NCI-H510A treated with DMSO at 0.1 percent for 48 hours (cell line): Measurements from ENCODE around the gene LCE4A.
"Not testable (repeated sequence)": the region's sequence is repeated elsewhere in the genome, so short reads cannot be mapped to it uniquely, and the experiment has no call there.

Experiments used
- DNase-seq: peaks from one replicate; lab custom pipeline; 2025; lab: John Stamatoyannopoulos, UW

The LCE4A gene

GRCh38 chr1:152707860-152708259 lies at the start of gene LCE4A:
Gene LCE4A (plus strand): TSS chr1:152708160. CDS start chr1:152709076, 916 bp downstream.
- DNase-seq, result no peak

- no peak for DNase-seq
These were observed 49.3 kb upstream of the LCE4A start for GRCh38 chr1:152658649-152659048.

GRCh38 chr1:152663098-152663497 lies 44.9 kb upstream of the LCE4A start, which contains the start of gene LCE2D:
Gene LCE2D (plus strand): TSS chr1:152663380. CDS start chr1:152664106, 726 bp downstream.
- DNase-seq, result no peak

- DNase-seq, result not testable (repeated sequence)
These were observed 41.8 kb upstream of the LCE4A start for GRCh38 chr1:152666171-152666570.

GRCh38 chr1:152667648-152668047 lies 40.3 kb upstream of the LCE4A start:
- no peak for DNase-seq

GRCh38 chr1:152673016-152673415 lies 34.9 kb upstream of the LCE4A start:
- no peak for DNase-seq

GRCh38 chr1:152674983-152675382 lies 33.0 kb upstream of the LCE4A start, which contains the start of gene LCE2C:
Gene LCE2C (plus strand): TSS chr1:152675279. CDS start chr1:152676016, 737 bp downstream.
- DNase-seq, result not testable (repeated sequence)

- no peak for DNase-seq
These were observed 28.5 kb upstream of the LCE4A start for GRCh38 chr1:152679459-152679858.

GRCh38 chr1:152681616-152682015 lies 26.3 kb upstream of the LCE4A start:
- no peak for DNase-seq

GRCh38 chr1:152683846-152684245 lies 24.1 kb upstream of the LCE4A start:
- DNase-seq, result no peak

GRCh38 chr1:152685823-152686222 lies 22.1 kb upstream of the LCE4A start, which contains the start of gene LCE2B:
Gene LCE2B (plus strand): TSS chr1:152686123. CDS start chr1:152686844, 721 bp downstream.
- DNase-seq, result not testable (repeated sequence)

GRCh38 chr1:152697701-152698600 lies 10.0 kb upstream of the LCE4A start, which contains the start of gene LCE2A:
Gene LCE2A (plus strand): TSS chr1:152698345. CDS start chr1:152698902, 557 bp downstream.
- no peak for DNase-seq

- DNase-seq, result no peak
These were observed 8.2 kb upstream of the LCE4A start for GRCh38 chr1:152699746-152700145.

- no peak for DNase-seq
These were observed 10.3 kb downstream of the LCE4A start for GRCh38 chr1:152718238-152718637.

GRCh38 chr1:152725261-152725660 lies 17.3 kb downstream of the LCE4A start:
- no peak for DNase-seq

- no peak for DNase-seq
These were observed 21.0 kb downstream of the LCE4A start for GRCh38 chr1:152728986-152729385.

GRCh38 chr1:152735648-152736047 lies 27.7 kb downstream of the LCE4A start:
- DNase-seq, result no peak

GRCh38 chr1:152737997-152738396 lies 30.0 kb downstream of the LCE4A start:
- DNase-seq, result no peak

- no peak for DNase-seq
These were observed 31.9 kb downstream of the LCE4A start for GRCh38 chr1:152739841-152740240.

GRCh38 chr1:152741656-152742055 lies 33.7 kb downstream of the LCE4A start:
- no peak for DNase-seq

- no peak for DNase-seq
These were observed 35.6 kb downstream of the LCE4A start for GRCh38 chr1:152743371-152744145.

- DNase-seq, result no peak
These were observed 37.3 kb downstream of the LCE4A start for GRCh38 chr1:152745289-152745704.
